Gastrocnemius medialis (tissue), 4 donors: Measurements from ENCODE around the gene CHSY1. TPM values are rescaled to one million over a fixed set of nuclear protein-coding genes. Genes with fewer than 3 reads are reported as not detected.

ENCODE experiments used
- ATAC-seq, 2 donors: fragments of 150-250 bp; one replicate each; pipeline ENCODE4 v1.9.1; 2016
- DNase-seq, 2 donors: peaks; one replicate each; pipeline ENCODE4 v3.0.0-alpha.2; 2019
- H3K27ac ChIP-seq, 4 donors: fragments of 200-600 bp; sonication (generic); 1 replicate in 1 of 4; 2 replicates in 3 of 4; pipeline ENCODE4 v1.5.1; 2016 to 2018; ENCODE audit warnings: mild to moderate bottlenecking in 2 of 4, moderate library complexity in 1 of 4
- H3K27me3 ChIP-seq, 3 donors: fragments of 200-600 bp; sonication (generic) in 2 of 3; 1 replicate in 1 of 3; 2 replicates in 2 of 3; pipeline versions ENCODE4 v1.5.1 to v1.6.0; 2016 to 2019; ENCODE audit warnings: mild to moderate bottlenecking in 1 of 3, moderate library complexity in 1 of 3
- H3K36me3 ChIP-seq, 2 donors: fragments of 200-600 bp; sonication (generic) in 1 of 2; one replicate each; pipeline ENCODE4 v1.5.1; 2017 to 2018
- H3K4me1 ChIP-seq, 2 donors: fragments of 200-600 bp; sonication (generic) in 1 of 2; one replicate each; pipeline ENCODE4 v1.5.1; 2016 to 2017; ENCODE audit warnings: mild to moderate bottlenecking in 2 of 2
- H3K4me3 ChIP-seq, 4 donors: fragments of 200-600 bp; sonication (generic) in 3 of 4; 1 replicate in 1 of 4; 2 replicates in 3 of 4; pipeline ENCODE4 v1.5.1; 2016 to 2019; ENCODE audit warnings: mild to moderate bottlenecking in 2 of 4
- H3K9me3 ChIP-seq, 3 donors: fragments of 200-600 bp; sonication (generic) in 2 of 3; 1 replicate in 1 of 3; 2 replicates in 2 of 3; pipeline ENCODE4 v1.5.1; 2016 to 2019
- POLR2A ChIP-seq, 2 donors: fragments of 450-650 bp; IDR thresholded peaks; one replicate each; pipeline ENCODE4 v1.6.1; 2017; ENCODE audit warnings: antibody characterized with exemption in 2 of 2, mild to moderate bottlenecking in 2 of 2, moderate library complexity in 2 of 2
- in situ Hi-C, 4 donors: fragments of 200-750 bp; cut with MboI; loops; one replicate each; pipeline versions ENCODE4 v1.15.0 to v1.8.0; 2017; ENCODE audit warnings: low sequenced_read_pairs in 4 of 4
- intact Hi-C: fragments of 100-400 bp; cut with DNase I; formaldehyde crosslinking; loops from one replicate; pipeline ENCODE4 v1.15.1; 2023; ENCODE audit warnings: low total_unique reads
- total RNA-seq, 4 donors: library from RNA; depleted of rRNA; stranded (reverse); fragments of >200 nt; gene quantifications; one replicate each; pipeline versions ENCODE4 v1.1.0 to v1.2.3, GENCODE V29; 2016
- TF ChIP-seq, protein P1 (sequence below), 5 experiments: fragments of 450-650 bp in 3 of 5; fragments of 200-600 bp in 2 of 5; sonication (generic) in 2 of 5; IDR thresholded peaks in 4 of 5; conservative IDR thresholded peaks in 1 of 5; 1 replicate in 4 of 5; 2 replicates in 1 of 5; pipeline ENCODE4 v1.5.1; 2016 to 2019; ENCODE audit warnings: antibody characterized with exemption in 5 of 5, mild to moderate bottlenecking in 3 of 5, moderate library complexity in 3 of 5

Gene CHSY1
- total RNA-seq, 4 donors from 2014 or later = 4.6 to 8.3 (median 7.1) TPM

DNA sequence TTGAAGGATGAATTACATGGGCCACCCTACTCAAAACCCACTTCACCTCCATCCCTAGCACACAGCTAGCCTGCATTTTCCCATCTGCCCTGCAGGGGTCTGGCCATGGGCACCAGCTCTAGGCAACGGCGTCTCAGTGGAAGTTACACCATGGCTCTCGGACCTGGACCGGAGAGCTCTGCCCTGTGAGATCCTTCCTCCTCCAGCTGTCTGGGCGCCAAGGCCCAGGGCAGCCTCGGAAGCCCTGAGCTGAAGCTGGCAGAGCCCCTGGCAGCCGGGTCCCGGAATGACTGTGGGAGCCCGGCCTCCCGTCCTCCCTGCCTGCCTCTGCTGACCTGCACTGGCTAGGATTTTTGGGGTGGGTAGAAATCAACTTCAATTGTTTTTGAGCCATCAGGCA lies 98.9 kb downstream of the CHSY1 start:
- Histone ChIP-seq H3K4me1 (no peaks in the 10 kb centered on the region), H3K27me3 (no peaks in the 10 kb centered on the region), H3K27ac (no peak overlapping the region), H3K36me3 (no peaks in the 10 kb centered on the region), H3K9me3 (no peaks in the 10 kb centered on the region), H3K4me3 (no peak overlapping the region)
- no peak for TF ChIP-seq POLR2A (IDR thresholded peaks at IDR 0.05)
- TF ChIP-seq, protein P1, sequence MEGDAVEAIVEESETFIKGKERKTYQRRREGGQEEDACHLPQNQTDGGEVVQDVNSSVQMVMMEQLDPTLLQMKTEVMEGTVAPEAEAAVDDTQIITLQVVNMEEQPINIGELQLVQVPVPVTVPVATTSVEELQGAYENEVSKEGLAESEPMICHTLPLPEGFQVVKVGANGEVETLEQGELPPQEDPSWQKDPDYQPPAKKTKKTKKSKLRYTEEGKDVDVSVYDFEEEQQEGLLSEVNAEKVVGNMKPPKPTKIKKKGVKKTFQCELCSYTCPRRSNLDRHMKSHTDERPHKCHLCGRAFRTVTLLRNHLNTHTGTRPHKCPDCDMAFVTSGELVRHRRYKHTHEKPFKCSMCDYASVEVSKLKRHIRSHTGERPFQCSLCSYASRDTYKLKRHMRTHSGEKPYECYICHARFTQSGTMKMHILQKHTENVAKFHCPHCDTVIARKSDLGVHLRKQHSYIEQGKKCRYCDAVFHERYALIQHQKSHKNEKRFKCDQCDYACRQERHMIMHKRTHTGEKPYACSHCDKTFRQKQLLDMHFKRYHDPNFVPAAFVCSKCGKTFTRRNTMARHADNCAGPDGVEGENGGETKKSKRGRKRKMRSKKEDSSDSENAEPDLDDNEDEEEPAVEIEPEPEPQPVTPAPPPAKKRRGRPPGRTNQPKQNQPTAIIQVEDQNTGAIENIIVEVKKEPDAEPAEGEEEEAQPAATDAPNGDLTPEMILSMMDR (IDR thresholded peaks at IDR 0.05 in 4 of 5, conservative IDR thresholded peaks at IDR 0.05 in 1 of 5) = peak in 1 of 5 experiments; percentile 16
- in situ Hi-C loops (no loop called here), intact Hi-C loops (no loop called here)
- ATAC-seq (no peak), DNase-seq (no peak)

DNA sequence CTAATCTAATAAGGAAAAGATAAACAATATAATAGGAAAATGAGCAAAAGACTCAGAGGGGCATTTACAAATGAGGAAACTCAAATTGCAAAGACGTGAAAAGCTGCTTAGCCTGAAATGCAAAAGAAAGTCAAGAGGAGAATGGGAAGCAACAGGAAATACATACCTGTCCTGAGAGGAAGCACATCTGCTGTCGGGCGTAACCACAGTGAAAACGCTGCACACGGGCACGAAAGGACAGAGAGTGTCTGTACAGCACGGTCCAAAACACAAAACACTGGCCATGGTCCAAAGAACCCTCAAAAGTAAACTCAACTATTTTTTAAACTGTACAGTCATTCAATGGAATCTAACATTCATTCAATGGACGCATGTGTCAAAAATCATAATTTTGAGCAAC lies 100.6 kb downstream of the CHSY1 start:
- Histone ChIP-seq H3K9me3 (no peaks in the 10 kb centered on the region), H3K4me3 (no peak overlapping the region), H3K4me1 (no peaks in the 10 kb centered on the region), H3K27me3 (no peaks in the 10 kb centered on the region), H3K27ac (no peak overlapping the region), H3K36me3 (no peaks in the 10 kb centered on the region)
- no peak for DNase-seq
- intact Hi-C loops = no loop called here
- in situ Hi-C loops = no loop called here
- TF ChIP-seq POLR2A (IDR thresholded peaks at IDR 0.05) = no peak
- TF ChIP-seq, protein P1 (IDR thresholded peaks at IDR 0.05 in 4 of 5, conservative IDR thresholded peaks at IDR 0.05 in 1 of 5) = no peak
- no peak for ATAC-seq

DNA sequence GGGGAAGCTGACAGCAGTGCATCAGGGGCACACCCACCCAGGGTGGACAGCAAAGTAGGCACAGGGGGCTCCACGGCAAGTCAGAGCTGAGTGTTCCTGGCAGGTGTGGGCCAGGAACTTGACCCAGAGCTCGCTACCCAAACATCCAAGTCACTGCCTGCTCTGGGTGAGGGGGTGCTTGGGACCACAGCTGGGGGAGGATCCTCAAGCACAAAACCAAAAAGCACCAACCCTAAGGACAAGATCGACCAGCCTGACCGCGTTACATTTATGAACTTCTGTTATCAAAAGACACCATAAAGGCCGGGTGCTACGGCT lies 101.2 kb downstream of the CHSY1 start:
- Histone ChIP-seq H3K27ac (no peak overlapping the region), H3K27me3 (no peaks in the 10 kb centered on the region), H3K4me3 (no peak overlapping the region), H3K4me1 (no peaks in the 10 kb centered on the region), H3K9me3 (no peaks in the 10 kb centered on the region), H3K36me3 (no peaks in the 10 kb centered on the region)
- intact Hi-C loops = no loop called here
- DNase-seq = no peak
- no peak for ATAC-seq
- TF ChIP-seq, protein P1 (IDR thresholded peaks at IDR 0.05 in 4 of 5, conservative IDR thresholded peaks at IDR 0.05 in 1 of 5) = no peak
- no peak for TF ChIP-seq POLR2A (IDR thresholded peaks at IDR 0.05)
- in situ Hi-C loops = no loop called here

DNA sequence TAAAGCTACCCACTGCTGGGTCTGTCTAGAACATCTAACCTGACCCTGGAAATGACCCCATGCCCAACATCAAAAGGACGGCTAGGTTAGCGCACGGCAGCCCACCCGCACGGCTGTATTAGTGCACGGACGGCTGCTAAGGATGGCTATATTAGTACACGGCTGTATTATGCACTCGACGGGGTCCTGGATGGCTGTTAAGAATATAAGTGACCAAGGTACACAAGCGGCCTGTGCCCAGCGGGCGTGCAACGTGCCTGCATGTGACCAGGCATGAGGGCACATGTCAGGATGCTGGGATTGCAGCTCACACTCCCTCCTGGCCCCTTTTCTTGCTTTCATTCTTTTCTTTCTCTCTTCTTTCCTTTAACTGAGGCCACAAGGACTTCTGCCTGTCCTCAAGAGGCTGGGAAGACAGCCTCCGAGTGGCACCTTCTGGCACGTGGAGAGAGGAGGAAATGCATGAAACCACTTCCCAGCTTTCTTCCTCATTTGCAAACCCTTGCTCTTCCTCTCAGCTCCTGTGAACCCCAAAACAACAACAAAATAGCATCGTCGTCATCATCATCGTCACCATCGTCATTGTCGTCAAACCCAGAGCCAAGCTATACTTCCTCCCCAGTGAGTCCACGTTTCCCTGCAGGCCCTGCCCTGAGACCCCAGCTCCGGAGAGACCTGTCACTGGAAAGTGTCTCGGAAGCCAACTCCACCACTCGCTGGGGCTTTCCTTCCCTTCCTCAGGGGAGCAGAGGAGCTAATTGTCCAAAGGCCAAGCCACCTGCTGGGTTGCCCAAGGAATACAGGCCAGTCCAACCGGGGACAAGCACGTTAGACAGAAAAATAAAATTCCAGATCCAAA lies 101.8 kb downstream of the CHSY1 start:
- in situ Hi-C loops (no loop called here), intact Hi-C loops (no loop called here)
- Histone ChIP-seq H3K36me3 (no peaks in the 10 kb centered on the region), H3K9me3 (no peaks in the 10 kb centered on the region), H3K4me1 (no peaks in the 10 kb centered on the region), H3K27me3 (no peaks in the 10 kb centered on the region), H3K4me3 (no peak overlapping the region), H3K27ac (no peak overlapping the region)
- DNase-seq (no peak), ATAC-seq (no peak)
- TF ChIP-seq POLR2A (IDR thresholded peaks at IDR 0.05) = no peak
- TF ChIP-seq, protein P1 (IDR thresholded peaks at IDR 0.05 in 4 of 5, conservative IDR thresholded peaks at IDR 0.05 in 1 of 5) = no peak
